NOMO-1 treated with DMSO at 0.1 percent for 48 hours (cell line): ENCODE measurements around the gene KCNJ10.
A peak's percentile ranks its signal among the peaks of the same experiment; 100 is the strongest.
"Not testable (repeated sequence)": the region's sequence is repeated elsewhere in the genome, so short reads cannot be mapped to it uniquely, and the experiment has no call there.

Experiments used
- DNase-seq: peaks from one replicate; lab custom pipeline; 2025; ENCODE audit not compliant: unreplicated experiment; lab: John Stamatoyannopoulos, UW

Gene KCNJ10

DNA sequence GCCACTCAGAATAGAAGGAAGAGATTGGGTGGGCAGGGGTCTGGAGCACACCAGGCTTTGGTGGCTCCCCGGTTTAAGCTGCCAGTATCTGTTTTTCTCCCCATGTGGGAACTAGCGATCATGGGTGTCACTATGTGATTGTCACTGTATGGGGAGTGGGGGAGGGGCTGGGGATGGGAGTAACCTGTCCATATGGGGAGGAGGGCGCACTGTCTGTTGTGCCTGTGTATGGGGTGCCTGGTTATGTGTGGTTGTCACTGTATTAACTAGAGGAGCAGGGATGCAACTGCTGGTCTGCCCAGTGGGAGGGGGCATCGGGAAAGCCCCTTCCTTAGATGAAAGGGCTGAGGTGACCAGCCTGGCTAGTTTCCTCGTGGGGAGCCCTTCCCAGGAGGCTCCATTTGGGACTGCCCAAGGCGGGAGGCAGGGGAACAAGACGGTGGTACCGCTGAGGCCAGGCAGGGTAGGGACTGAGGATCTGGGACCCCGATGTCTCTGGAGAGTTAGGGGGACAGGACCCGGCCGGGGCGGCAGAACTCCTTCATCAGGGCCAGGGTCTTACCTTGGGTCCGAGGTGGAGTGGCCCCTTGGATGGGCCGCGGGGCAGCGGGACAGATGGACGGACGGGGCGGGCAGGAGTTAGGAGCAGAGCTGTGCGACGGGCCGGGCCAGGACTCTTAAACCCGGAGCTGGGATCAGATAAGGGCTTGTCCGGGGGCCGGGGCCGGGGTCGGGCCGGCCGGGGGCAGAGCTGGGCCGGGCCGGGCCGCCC lies at the start of gene KCNJ10:
Gene KCNJ10 (minus strand): TSS at position 701 of the 772 bp plus-strand sequence. CDS start 27,628 bp downstream, outside the sequence.
- no peak for DNase-seq

DNA sequence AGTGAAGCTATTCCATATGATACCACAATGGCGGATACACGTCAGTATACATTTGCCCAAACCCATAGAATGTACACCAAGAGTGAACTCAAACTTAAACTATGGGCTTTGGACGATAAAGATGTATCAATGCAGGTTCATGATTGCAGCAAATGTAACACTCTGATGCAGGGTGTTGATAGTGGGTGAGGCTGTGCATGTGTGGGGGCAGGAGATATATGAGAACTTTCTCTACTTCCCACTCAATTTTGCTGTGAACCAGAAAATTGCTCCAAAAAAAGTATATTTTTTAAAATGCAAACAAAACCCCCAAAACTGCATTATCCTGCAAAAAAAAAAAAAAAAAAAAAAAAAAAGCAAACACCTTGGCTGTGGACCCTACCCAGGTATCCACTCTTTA lies 49.0 kb upstream of the KCNJ10 start:
- no peak for DNase-seq

DNA sequence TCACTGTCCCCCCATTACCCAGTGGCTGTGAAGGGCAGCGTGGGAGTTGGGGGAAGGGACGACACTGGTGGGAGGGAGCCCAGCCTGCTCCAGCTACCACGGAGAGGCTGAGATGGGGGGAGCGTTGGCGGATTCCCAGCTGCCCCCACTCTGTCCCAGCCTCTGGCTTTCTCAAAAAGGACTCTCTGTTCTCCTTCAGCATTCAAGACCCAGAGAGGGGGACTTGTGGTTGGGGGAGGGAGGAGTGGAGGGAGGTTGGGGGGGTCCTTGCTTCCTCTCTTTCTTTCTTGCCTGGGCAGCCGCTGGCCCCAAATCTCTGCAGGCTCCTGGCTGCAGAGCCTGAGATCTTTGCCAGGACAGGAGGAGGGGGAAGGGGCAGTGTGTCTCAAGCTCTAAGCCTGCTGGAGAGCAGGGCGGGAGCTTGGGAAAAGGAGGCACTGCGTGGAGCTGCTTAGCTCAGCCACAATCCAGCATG lies 47.8 kb upstream of the KCNJ10 start:
- no peak for DNase-seq

DNA sequence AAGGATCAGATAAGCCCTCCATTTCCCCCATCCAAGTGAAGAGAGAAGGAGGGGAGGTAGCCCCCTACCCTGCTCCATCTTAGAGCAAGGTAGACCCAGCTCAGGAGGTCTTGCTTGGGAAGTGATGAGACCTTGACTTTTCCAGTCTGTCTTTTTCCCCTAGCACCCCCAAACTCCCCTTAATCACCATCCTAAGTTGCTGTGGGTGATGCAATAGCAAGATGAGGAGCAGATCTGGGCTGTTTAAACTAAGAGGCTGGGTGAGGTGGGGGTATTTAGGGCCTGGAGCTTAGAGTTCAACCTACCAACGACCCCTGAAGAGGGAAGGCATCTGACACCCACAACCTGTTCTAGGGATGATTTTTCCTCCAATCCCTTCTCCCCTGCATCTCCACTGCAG lies 47.3 kb upstream of the KCNJ10 start:
- DNase-seq, result no peak

DNA sequence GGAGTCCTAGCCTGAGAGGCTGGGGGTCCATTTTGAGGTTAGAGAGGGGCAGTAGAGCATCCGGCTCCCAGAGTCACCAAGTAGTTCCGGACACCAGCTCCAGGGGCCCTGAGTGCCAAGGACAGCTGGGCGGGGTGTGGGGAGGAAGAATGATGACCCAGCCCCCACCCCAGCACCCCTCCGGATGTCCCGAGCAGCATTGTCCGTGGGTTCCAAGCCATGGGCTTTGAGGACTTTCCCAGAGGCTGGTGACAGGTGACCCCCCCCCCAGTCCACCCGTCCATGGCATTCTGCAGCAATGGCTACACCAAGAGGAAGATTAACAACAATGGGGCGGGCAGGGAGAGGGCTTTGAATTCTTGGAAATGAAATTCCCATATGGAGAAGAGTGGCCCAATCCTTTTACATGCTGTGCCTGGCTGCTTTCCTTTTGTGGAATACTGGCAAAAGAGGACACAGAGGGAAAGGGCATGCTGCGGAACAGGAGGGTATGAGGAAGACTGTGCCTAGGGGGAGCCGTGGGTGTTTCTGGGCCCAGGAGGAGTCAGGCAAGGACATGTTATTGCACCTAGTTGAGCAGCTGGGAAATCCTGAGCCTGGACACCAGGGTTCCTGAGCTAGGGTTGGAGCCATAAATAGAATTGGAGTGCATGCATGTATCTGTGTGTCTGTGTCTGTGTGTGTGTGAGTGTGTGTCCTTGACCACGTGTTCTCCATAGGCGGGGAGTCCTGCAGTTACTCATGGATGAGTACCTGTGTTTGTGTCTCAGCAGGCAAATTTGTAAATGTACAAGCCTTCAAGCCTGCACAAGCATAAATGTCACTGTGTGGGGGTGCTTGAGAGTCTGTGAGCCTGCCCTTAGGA lies 46.6 kb upstream of the KCNJ10 start:
- no peak for DNase-seq

DNA sequence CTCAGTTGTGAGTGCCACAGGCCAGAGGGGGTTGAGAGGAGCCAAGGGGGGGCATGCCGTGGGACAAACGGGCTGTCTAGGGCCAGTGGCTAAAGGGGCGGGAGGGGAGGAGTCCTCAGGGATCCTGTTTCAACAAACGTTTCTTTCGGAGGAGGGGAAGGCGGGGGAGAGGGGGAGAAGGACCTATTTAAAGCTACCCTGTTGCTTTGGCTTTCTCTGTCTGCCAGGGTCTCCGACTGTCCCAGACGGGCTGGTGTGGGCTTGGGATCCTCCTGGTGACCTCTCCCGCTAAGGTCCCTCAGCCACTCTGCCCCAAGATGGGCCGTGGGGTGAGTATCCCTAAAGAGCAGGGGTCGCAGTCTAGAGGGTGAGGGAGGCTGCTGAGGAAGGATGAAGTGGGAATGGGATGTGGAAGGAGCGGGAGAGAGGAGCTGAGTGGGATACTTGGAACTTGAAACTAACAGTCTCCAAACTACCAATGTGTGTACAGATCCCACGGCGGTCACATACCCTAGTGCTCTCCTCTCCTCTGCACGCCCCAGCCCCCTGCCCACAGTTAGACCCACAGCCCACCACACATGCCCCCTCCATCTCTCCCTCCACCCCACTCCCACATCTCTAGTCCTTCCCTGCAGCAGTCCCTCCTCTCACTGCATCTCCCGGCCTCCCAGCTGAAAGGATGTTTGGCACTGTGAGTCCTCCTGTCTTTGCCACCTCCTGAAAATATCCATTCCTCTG lies 45.8 kb upstream of the KCNJ10 start, which contains the start of gene ATP1A2:
Gene ATP1A2 (plus strand): TSS at position 215 of the 738 bp plus-strand sequence. CDS start 103 bp downstream, at position 318.
- no peak for DNase-seq

DNA sequence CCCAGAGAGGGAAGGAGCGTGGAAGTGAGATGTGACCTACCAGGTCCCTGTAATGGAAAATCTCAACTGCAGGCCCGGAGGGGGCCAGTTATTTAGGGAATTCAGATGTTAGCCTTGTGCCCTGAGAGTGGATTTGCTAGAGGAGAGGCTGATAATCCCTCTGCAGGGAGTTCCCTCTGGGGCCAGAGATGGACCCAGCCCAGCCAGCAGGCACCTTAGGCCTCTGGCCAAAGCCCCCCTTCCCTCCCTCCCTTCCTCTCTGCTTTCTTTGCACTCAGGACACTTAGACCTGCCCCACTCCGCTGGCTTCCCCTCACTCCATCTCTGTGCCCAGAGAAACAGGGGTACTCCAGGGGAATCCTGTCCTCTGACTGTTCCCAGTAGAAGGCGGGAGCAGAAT lies 44.1 kb upstream of the KCNJ10 start:
- DNase-seq, result no peak

DNA sequence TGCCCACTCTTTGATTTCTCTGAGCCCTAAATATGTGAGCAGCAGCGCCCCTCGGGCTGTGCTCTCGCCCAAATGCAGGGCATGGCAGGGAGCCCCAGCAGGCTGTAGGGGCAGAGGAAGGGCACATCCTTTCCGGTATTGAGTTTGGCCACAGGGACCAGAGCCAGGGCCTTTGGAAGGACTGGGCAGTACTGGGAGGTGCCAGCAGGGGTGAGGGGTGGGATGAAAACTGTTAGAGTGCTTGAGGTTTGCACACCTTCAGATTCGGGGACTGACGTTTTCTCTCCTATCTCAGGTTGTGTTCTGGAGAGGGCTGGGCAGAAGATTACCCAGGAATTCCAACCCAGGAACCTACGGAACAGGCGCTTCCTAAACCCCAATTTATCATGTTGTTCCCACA lies 43.4 kb upstream of the KCNJ10 start:
- DNase-seq, result no peak

DNA sequence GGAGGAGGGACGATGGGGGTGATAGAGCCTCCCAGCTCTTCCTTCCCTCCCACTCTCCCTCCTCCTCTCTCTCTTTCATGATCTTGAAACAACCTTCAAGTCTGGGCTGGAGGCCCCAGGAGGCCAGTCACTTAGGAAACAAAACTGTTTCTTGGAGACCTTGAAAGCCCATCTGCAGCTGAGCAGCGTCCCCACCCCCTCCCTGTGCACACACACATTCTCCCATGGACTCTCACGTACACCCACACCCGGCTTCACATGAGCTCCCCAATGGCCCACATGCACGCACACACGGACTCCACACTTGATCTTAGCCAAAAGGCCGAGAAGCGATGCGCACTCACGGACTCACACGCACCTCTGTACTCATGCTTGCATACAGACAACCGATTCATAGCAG lies 42.4 kb upstream of the KCNJ10 start:
- no peak for DNase-seq

DNA sequence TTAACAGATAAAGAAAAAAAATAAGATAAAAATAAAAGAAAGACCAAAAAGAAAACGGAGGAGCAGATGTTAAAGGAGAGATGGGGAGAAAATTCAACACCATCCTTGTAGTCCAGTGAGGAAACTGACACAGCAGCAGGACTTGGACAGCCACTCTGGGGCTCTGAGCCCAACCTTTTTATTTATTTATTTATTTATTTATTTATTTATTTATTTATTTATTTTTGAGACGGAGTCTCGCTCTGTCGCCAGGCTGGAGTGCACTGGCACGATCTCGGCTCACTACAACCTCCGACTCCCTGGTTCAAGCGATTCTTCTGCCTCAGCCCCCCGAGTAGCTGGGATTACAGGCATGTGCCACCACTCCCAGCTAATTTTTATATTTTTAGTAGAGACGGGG lies 41.5 kb upstream of the KCNJ10 start:
- DNase-seq, result not testable (repeated sequence)

DNA sequence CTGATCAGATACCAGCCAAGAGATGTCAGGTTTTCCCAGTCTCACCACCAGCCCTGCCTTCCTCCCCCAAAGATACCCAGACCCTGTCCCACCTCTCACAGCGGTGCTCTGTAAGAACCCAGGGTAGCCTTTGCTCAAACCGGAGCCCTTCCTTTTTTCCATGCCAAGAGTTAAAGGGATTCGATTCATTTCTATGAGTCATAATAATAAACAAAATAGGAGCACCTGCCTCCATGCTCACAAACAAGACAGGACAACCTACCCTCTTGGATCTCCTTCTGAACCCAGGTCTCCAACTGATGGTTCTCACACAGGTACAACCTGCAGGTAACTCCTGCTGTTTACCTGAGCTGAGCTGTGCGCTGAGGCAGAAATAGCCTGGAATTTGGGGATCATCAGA lies 39.7 kb upstream of the KCNJ10 start:
- no peak for DNase-seq

DNA sequence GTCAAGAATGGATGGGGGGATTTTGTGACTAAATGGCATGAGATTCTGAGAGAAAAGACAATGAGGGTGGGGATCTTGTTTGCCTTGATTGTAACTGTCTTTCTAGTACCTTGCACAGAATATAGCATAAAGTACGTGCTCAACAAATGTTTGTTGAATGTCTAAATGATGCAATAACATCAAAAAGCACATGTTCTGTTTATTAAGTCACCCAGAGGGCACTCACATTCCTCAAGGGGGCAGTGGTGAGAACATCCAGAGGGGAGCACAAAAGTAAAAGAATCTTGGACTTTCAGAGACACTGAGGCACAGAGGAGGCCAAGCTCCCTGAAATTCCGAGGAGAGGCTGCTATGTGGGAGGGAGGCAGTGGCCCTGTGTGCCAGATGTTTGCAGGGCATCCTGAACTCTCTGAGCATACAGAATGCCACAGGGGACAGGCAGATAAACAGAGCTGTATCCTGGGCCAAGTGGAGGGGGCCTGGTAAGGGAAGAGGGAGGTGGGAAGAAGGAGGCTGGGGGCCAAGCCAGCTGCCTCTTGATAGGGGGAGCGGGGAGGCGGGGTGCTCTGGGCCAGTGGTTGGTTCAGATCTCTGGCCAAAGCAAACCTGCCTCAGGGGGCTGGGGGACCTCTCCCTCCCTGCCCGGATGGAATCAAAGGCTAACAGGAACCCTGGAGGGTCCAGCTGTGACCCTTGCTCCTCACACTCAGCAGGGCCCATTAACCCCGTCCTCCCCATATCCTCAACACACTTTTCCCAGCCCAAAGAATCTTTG lies 39.1 kb upstream of the KCNJ10 start:
- DNase-seq, result peak; percentile 25

DNA sequence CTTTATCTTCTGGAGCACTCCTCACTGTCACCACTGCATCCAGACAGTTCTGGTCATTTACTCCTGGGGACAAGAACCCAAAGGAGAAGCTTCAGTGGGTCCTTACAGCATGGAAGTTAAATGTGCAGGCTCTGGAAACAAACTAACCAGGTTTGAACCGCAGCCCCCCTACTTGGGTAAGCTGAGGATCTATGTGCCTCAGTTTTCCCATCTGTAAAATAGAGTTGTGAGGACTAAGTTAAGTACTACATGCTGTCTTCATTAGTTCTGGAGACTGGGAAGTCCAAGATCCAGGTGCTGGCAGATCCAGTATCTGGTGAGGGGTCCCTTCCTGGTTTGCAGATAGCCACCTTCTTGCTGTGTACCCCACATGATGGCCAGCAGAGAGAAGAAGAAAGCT lies 37.6 kb upstream of the KCNJ10 start:
- DNase-seq, result no peak

DNA sequence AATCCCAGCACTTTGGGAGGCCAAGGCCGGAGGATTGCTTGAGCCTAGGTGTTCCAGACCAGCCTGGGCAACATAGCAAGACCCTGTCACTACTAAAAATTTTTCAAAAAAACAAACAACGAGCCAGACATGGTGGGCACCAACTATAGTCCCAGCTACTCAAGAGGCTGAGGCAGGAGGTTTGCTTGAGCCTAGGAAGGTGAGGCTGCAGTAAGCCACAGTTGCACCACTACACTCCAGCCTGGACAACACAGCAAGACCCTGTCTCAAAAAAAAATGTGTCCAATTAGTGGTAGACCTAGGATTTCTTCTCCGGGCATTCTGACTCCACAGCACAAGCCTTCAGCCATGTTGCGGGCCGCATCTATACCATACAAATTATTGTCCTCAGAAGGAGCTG lies 35.2 kb upstream of the KCNJ10 start:
- no peak for DNase-seq

DNA sequence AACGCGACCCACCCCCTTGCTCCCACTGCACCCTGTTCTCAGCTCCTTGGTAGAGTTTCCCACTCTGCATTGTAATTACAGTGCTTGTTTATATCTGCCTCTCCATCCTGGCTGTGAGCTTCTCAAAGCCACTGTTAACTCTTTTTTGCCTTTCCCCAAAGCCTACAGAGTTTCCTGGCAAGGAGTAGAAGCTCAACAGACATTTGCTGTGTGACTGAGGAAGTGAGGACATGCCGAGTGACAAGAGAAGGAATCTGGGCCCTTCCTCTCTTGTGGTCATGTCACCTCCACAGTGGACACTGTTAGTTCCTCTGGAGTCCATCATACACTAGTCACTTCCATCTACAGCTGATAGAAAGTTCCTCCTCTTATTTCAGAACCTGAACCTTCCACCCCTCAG lies 34.5 kb upstream of the KCNJ10 start:
- DNase-seq, result peak; percentile 29

DNA sequence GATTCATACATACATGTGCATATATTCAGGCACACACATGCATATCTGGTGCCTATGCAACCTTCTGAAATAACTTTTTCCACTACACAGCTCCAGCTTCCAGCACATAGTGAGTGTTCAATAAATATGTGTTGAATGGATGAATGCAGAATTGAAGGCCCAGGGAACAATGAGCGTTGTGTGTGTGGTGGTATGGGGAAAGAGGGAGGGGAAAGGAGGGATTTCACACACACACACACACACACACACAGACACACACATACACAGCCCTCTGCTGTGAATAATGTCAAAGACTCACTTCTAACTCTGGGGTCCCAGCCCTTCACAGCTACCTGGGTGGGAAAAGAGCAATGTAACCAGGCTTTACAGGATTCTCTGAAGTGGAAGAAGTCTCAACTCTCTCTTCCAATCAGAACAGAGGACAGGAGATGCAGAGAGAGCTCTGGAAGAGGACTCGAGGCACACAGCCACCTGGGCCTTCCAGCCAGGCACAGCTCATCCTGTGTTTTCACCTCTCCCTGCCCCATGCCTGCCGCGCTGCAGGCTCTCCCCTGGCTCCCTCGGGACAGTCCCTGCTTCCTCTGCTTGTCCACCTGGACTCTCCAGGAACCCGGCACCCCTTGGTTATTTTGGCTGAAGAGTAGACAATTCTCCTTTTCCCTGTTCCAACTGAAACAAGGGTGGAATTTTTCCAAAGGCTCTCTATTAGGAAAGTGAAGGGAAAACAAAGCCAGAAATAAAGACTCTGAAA lies 33.9 kb upstream of the KCNJ10 start:
- DNase-seq, result no peak

DNA sequence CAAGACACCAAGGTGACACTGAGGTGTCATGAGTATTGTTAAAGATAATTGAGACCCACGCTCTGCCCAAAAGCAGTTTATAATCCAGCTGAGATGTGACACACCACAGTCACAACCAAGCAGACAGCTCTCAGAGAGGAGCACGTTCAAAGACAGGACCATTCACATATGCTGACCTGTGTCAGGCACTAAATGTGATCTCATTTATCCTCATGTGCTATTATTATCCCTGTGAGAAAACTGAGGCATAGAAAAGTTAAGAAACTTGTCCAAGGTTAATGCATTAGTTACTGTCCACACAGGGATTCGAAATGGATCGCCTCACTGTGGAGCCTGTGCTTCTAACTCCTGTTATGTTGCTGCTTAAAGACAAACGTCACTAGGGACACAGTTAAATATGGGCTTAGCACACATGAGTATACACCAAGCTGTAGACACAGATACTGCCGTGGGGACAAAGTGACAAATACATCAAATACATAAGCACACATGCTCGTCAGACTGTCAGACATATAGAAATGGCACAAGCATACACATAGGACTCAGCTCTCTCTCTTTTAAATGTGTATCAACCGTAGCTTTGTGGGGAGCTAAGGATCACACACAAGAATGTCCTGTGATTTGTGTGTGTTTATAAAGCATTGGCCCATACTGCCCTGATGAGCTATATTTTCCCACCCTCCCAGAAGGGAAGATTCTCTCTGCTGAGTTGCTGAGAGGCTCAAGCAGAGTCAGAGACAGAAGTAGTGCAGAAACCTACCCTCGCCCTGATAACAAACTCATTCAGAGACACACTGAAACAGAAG lies 32.0 kb upstream of the KCNJ10 start:
- no peak for DNase-seq

DNA sequence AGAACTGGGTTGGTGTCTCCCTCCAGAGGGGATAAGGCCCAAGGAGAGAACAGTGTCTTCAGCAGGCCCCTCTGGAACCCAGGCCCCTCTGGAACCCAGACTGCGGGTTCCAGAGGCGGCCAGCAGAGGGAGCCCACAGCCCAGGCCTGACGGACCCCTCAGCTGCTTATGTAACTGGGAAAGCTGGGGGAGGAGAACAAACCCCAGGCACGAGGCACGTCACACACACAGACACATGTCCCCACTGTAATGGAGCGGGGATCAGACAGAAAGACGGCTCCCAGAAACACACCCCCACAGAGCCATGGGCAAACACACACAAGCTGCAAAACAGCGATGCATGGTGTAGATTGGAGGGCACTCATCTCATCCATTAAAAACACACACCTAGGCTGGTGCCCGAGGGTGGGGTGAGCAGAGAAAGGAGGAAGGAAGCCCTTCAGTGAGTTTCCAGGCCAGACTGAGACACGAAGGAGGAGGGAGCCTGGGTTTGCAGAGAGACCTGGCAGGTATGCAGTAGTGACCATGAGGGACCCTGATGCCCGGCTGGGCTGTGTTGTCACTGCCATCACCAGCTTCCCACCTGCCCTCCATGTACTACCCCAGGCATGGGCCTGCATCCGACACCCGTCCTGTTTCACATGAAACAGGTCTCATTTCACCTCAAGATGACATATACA lies 31.2 kb upstream of the KCNJ10 start:
- peak; percentile 72 for DNase-seq
